GM18505 (cell line): ENCODE data around the gene NRIP1.

Experiments used
- ATAC-seq: cut with Tn5 transposase; IDR thresholded peaks from one replicate; pipeline ENCODE4 v1.9.1; 2021; ENCODE audit not compliant: unreplicated experiment
- POLR2A ChIP-seq: IDR thresholded peaks from 4 replicates; pipeline ENCODE4 v1.6.1; 2011; ENCODE audit warnings: borderline replicate concordance; ENCODE audit not compliant: insufficient read depth, insufficient read length; ENCODE audit errors: extremely low read depth

Gene NRIP1

DNA sequence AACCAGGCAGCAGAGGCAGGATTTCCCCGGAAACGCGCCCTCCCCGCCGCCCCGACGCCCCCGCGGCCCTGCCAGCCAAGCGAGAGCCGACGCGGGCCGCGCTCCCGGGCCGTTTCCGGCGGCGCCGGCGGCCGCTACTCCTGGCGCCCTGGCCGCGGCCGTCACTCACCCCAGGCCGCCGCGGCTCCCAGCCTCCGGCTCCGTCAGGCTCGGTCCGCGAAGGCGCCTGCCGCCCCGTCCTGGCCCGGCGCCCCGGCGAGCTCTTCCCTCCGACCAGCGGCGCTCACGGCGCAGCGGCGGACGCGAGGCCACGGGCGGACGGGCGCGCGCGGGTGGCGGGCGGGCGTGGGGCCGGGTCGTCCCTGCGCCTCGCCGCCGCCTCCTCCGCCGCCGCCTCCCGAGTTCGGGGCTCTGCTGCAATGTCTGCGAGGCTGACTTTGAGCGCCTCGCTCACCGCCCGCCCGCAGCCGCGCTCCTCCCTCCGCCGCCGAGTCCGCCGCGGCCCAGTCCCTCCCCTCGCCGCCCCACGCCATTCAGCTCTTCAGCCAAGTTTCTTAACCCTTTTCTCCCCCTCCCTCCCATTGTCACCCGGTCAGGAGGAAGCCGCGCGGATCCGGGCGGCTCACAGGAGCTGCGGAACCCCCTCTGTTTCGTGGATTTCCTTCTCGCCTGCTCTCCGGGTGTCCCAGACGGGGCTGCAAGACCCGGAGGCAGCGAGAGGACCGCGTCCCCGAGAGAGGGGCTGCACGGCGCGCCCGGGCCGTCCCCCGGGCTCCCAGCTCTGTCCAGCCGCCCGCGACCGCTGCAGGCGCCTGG, at the start of gene NRIP1:
Gene NRIP1 (minus strand): TSS at position 425 of the 816 bp plus-strand sequence. CDS start 96,808 bp downstream, outside the sequence.
- ATAC-seq, result peak; percentile 77
- TF ChIP-seq POLR2A, result peak; percentile 25

DNA sequence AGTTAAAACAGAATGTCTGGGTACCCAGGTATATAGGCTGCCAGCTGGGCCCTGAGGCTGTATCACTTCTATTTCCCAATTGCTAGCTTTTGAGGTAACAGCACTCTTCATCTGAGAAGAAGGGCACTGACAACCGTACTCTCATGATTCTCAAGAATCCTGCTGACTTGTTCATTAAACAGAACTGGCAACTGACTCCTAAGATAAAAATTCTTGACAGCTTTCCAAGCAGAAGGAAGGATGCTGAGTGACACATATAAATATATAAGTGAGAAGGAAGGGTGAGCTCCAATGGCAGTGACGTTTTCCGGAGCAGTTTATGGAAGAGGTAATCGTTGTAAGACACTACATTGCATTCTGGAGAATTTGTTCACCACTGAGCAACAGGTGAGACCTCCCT, 48.1 kb upstream of the NRIP1 start:
- no peak for ATAC-seq

DNA sequence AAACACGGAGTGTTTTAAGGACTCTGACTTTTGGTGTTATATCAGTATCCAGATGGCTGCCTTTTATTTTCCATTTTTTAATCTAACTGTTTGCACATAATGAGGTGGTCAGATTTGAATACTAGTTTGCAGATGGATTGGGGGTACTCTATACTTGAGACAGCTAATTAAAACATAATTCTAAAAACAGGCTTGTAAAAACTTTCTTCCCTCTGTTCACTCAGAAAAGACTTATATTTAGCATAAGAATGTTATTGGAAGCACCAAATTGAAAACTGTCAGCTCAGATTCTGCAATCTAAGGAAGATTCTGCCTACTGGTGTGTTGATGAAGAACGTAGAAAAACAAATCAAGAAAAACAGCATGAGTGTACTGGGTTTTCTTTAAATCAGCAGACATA, 44.0 kb upstream of the NRIP1 start:
- TF ChIP-seq POLR2A, result no peak

More for the DNA sequence above, 48.1 kb upstream of the NRIP1 start:
- no peak for TF ChIP-seq POLR2A

DNA sequence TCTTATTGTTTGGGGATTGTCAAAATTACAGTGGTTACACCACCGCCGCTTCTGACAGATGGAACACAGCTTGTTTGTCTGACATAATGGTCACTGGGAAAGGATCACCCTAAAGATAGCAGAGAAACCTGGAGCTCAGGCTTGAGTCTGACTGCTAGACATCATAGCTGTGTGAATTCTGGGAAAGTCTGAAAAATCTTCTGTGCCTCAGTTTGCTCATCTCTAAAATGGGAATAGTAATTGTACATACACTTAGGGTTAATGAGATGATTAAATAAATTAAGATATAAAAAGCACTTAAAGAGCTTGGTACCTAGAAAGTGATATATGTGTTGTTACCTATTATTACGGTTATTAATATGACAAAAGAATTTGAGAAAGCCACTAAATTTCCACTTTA, 39.7 kb upstream of the NRIP1 start:
- no peak for TF ChIP-seq POLR2A
- no peak for ATAC-seq

More for the DNA sequence above, 44.0 kb upstream of the NRIP1 start:
- no peak for ATAC-seq

- TF ChIP-seq POLR2A, result no peak
- no peak for ATAC-seq
These were observed 34.1 kb upstream of the NRIP1 start for GRCh38 chr21:15098908-15099307.

- ATAC-seq, result no peak
- no peak for TF ChIP-seq POLR2A
These were observed 33.4 kb upstream of the NRIP1 start for GRCh38 chr21:15098181-15098580.

GRCh38 chr21:15097580-15097979, 32.8 kb upstream of the NRIP1 start:
- ATAC-seq, result no peak
- TF ChIP-seq POLR2A, result no peak

DNA sequence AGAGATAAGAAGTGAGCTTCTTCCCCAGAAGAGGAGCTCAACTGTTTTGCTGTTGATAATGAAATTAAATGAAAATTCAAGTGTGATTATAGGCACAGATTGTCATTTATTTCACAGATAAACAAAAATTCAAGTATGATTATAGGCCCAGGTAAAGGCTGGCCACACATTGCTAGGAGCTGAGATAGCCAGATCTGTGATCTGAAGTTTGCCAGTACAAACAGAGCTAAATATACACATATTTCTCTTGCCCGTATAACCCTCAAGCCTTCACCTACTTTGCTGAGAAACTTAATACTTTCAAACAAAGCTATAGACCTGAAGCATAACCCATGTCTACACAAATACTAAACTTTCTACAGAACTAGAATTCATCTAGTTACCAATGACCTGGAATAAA, 31.3 kb upstream of the NRIP1 start:
- no peak for ATAC-seq
- TF ChIP-seq POLR2A, result no peak

DNA sequence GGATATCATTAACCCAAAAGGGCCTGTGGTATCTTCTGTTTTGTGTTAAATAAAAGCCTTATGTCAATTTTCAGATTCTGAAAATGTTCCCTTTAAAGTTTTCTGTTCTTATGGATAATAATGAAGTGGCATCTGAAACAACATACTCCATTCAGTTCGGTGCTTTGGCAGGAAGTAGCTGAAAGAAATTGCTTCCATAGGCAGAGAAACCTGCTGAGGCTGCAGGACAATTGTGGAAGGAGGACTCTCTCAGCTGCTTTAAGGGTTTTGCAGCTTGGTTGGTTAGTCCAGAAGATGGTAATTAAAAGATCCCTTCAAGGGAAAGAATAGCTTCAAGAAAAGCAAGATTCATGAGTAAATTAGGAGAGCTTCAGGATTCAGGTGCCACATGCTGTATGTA, 30.5 kb upstream of the NRIP1 start:
- no peak for TF ChIP-seq POLR2A
- ATAC-seq, result no peak

- TF ChIP-seq POLR2A, result no peak
- ATAC-seq, result no peak
These were observed 29.9 kb upstream of the NRIP1 start for GRCh38 chr21:15094706-15095105.

DNA sequence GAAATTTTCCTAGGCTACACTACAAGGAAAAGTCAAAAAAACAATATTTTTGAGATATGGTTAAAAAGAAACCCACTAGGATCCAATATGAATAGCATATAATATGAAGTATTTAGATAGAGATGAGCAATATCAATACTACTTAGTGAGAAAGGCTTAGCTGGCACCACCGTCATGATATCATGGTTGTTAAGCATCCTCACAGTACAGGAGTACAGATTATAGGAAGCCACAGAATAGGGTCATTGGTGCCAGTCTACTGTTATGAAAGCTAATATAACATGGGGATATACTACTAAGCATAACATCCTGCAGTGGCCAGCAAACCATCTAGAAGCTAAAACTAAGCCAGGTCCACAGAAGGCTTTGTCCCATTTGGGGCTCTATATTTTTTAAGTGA, 28.4 kb upstream of the NRIP1 start:
- ATAC-seq, result no peak
- TF ChIP-seq POLR2A, result no peak

DNA sequence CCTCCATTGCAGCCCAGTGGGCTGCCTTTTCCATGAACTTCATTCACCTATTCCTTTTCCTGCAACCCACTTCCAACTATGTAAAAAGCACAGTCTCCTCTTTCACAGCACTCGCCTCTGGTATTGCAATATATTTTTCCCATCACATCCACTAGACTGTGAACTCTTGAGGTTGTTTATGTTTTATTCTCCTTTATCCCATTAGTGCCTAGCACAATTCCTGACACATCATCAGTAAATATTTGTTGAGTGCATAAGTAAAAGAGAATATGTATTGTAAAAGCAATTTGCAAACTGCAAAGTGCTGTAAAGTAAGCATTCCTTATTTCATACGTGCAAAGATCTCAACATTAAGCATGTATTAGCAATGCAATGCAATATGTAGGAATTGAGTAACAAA, 27.9 kb upstream of the NRIP1 start:
- no peak for TF ChIP-seq POLR2A
- ATAC-seq, result no peak

DNA sequence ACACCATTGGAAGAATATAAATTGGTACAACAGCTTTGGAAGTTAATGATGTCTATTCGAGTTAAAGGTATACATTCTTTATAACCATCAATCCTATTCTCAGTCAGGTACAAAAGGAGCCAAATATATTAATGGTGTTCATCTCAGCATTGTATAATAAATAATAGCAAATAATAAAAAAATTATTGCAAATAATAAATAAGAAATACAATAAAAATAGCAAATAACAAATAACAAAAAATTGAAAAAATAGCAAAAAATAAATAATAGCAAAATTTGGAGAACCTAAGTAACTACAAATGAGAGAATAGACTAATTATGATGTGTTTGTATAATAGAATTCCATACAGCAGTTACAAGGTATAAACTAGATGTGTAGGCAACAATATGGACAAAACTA, 25.6 kb upstream of the NRIP1 start:
- TF ChIP-seq POLR2A, result no peak
- ATAC-seq, result no peak

GRCh38 chr21:15088488-15088887, 23.7 kb upstream of the NRIP1 start:
- ATAC-seq, result no peak
- no peak for TF ChIP-seq POLR2A
